NOMO-1 treated with DMSO at 0.1 percent for 48 hours (cell line): ENCODE results near the gene UQCC3.
"Not testable (repeated sequence)": the region's sequence is repeated elsewhere in the genome, so short reads cannot be mapped to it uniquely, and the experiment has no call there.

ENCODE experiments used
- DNase-seq: peaks from one replicate; lab custom pipeline; 2025; ENCODE audit not compliant: unreplicated experiment; lab: John Stamatoyannopoulos, UW

Gene UQCC3

DNA sequence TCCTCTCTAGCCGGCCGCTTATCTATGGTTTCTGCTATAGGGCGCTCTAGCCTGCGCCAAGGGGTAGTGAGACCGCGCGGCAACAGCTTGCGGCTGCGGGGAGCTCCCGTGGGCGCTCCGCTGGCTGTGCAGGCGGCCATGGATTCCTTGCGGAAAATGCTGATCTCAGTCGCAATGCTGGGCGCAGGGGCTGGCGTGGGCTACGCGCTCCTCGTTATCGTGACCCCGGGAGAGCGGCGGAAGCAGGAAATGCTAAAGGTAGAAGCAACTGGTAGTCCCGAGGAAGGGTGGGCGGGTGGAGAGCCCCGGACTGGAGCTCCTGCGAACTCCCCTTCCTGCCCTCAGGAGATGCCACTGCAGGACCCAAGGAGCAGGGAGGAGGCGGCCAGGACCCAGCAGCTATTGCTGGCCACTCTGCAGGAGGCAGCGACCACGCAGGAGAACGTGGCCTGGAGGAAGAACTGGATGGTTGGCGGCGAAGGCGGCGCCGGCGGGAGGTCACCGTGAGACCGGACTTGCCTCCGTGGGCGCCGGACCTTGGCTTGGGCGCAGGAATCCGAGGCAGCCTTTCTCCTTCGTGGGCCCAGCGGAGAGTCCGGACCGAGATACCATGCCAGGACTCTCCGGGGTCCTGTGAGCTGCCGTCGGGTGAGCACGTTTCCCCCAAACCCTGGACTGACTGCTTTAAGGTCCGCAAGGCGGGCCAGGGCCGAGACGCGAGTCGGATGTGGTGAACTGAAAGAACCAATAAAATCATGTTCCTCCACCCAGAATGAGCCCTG, at the start of gene UQCC3, which contains the start of gene LBHD1:
Gene UQCC3, plus strand, starts transcription at position 66 of the 782 bp plus-strand sequence. Its CDS starts 73 bp downstream, at position 139.
Gene LBHD1, minus strand, starts transcription at position 660 of the 782 bp plus-strand sequence. CDS start 2,236 bp downstream, outside the sequence.
- DNase-seq = peak; percentile 93

DNA sequence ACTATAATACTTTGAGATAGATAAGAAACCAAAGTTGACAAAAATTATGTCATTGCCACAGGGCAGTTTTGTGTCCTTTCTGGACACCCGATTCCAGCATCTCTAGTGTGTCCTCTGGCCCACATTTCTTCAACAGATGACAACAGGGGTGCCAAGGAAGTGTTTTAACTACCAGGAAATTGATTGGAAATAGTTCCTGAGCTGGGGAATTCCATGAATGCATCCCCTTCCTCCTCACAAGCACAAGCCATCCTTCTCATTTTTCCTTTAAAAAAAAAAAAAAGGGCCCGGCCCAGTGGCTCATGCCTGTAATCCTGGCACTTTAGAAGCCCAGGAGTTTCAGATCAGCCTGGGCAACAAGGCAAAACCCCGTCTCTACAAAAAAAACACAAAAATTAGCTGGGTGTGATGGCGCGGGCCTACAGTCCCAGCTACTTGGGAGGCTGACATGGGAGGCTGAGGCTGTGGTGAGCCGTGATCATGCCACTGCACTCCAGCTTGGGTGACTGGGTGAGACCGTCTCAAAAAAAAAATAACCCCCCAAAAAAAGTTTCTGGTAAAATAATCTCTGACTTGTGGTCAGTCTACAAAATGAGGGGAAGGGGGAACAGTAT, 48.9 kb upstream of the UQCC3 start:
- DNase-seq = no peak

DNA sequence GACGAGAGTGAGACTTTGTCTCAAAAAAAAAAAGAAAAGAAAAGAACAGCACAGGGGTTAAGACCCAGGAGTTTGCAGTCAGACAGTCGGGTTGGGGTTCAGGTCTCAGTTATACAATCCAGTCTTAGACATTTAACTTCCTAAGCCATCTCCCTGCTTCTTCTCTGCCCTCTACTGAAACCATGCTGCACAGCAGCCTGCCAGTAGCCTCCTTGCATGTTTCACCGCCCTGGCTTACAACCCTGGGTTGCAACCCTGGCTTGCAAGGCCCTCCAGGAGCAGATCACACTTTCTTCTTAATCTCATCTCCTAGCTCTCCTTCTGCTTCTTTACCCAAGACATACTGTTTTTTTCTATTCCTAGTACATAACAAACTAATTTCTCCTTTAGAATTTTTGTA, 43.8 kb upstream of the UQCC3 start:
- DNase-seq = no peak

DNA sequence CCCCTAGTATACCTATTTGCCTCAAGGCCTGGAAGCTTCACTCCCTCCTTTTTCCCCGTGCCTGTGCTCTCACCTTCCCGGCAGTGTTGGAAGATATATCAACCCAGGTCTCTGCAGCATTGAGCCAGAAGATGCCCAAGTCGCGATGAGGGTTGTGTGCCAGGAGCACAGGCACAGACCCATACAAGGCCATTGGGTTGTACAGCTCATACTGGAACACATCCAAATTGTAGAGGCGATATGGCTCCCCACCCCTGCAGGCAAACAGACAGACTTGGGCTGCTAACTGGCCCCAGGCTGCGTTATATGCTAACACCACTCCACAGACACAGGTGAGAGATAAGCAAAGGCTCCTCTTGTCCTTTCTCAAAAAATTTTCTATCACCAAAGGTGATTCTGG, 39.0 kb upstream of the UQCC3 start:
- no peak for DNase-seq

DNA sequence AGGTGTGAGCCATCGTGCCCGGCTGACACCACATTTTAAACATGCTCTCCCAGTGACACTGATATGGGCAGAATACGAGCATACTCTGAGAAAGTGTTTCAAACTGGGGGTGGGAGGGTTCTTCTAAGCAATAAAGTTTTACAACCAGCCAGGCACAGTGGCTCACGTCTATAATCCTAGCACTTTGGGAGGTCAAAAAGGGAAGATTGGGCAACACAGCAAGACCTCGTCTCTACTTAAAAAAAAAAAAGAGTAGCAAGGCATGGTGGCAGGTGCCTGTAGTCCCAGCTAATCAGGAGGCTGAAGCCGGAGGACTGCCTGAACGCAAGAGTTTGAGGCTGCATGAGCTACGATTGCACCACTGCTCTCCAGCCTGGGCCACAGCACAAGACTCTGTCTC, 27.3 kb upstream of the UQCC3 start:
- no peak for DNase-seq

GRCh38 chr11:62645671-62645945, 25.9 kb upstream of the UQCC3 start:
- no peak for DNase-seq

DNA sequence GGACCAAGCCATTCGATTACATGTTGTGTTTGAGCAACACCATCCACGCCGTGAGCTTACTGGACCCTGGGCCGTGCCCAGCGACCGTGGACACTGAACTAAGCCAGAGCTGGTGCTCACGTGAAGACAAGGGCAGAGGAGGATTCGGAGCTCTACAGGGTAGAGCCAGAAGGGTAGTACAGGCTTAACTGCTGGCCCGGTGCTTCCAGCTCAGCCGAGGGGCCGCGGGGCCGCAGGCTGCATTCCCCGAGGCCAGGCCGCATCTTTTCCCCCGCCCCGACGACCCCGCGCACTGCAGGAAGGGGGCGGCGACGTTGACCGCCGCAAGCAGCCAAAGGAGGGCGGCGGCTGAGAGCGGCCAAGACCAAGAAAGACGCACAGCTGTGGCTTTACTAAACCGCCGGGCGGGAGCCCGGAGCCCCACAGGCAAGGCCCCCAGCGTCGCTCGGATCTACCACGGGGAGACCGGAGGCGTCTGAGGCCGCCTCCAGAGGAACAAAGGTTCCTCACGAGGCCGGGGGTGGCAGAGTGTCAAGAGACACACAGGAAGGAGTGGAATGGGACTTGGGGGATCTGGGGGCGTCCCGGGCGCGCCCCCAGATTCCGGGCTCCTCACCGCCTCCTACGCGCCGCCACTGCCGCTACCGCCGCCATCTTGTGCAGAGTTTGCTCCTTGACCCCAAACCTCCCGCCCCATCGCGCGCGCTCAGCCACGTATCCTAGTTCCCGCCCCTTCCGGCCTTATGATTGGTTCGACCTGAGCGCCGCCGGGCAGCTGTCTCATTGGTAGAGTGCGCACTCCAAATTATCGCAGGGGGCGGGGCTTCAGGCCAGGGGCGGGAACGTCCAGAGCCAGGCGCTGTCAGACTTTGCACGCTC, 25.3 kb upstream of the UQCC3 start, which contains the start of gene GANAB:
Gene GANAB, minus strand, starts transcription at position 668 of the 879 bp plus-strand sequence. Its CDS starts 14 bp downstream, at position 654.
- peak; percentile 99 for DNase-seq

DNA sequence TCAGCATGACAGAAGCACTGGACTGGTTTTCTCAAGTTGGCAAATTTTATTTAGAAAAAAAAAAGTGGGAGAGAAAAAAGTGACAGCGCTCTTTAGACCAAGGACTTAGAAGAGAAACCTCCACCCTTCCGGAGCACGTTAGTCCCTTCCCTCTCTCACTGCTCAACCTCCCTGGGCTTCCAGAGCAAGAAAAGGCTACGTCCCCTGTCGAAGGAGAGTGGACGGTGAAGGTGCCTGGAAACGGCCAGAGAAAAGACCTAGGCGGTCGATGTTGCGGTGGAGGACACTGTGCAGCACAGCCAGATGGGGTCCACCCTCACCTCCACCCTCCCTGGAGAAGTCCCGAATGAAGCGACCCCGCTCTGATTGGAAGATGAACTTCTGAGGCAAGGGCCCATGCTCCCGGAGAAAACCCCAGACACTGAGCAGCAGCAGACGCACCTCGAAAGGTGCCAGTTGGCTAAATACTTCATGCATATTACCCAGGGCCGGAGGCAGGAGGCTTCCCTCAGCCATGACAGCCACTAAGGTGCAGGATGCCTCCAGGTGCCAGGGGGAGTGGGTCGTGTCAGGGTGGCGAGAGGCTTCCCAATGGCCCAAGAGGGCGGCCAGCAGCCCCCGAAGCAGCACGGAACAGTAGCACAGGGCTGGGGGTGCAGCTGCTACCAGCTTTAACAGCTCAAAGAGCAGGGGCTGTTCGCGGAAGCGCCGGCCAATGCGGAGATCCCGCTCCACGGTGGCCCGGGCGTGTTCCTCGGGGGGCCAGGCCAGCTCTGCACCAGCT, 24.5 kb upstream of the UQCC3 start:
- DNase-seq = no peak

- no peak for DNase-seq
Measured at GRCh38 chr11:62647609-62648005, 23.9 kb upstream of the UQCC3 start.

DNA sequence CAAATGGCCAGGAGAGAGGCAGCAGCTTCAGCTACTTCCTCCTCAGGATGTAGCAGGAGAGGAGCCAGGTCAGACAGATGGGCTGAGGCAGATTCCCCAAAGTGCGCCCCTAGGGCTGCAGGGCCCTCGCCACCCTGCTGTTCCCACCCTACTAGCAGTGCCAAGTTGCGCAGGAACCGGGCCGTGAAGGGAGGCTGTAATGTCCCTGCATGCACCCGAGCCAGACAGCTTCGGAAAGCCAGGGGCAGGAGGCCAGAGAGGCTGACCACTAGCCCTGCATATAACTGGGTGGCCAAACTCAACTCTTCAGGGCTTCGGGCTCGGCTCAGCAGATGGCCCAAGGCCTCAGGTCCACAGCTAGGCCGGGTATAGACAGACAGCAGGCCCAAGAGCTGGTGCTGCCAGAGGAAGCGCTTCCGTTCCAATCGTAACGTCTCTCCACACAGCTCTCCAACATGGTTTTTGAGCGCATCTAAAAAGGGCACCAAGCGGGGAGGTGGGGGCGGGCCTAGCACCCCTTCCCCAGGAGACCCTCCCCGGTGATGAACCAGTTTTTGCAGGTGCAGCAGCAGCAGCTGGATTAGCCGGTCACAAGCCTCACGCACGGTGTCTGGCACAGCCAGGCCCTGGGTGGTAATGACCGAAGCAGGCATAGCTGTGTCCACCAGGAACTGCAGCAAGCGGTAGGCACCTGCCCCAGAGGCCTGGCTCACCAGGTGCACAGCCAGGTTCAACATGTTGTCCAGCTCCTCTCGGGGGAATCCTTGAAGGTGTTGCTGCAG, 23.1 kb upstream of the UQCC3 start:
- no peak for DNase-seq

- DNase-seq = no peak
Measured at GRCh38 chr11:62648967-62649364, 22.5 kb upstream of the UQCC3 start.

GRCh38 chr11:62649486-62649885, 22.0 kb upstream of the UQCC3 start:
- DNase-seq = no peak

DNA sequence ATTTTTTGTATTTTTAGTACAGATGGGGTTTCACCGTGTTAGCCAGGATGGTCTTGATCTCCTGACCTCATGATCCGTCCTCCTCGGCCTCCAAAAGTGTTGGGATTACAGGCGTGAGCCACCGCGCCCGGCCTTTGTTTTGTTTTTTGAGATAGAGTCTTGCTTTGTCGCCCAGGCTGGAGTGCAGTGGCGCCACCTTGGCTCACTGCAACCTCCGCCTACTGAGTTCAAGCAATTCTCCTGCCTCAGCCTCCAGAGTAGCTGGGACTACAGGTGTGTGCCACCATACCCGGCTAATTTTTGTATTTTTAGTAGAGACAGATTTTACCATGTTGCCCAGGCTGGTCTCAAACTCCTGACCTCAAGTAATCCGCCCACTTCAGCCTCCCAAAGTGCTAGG, 21.2 kb upstream of the UQCC3 start:
- DNase-seq = not testable (repeated sequence)

DNA sequence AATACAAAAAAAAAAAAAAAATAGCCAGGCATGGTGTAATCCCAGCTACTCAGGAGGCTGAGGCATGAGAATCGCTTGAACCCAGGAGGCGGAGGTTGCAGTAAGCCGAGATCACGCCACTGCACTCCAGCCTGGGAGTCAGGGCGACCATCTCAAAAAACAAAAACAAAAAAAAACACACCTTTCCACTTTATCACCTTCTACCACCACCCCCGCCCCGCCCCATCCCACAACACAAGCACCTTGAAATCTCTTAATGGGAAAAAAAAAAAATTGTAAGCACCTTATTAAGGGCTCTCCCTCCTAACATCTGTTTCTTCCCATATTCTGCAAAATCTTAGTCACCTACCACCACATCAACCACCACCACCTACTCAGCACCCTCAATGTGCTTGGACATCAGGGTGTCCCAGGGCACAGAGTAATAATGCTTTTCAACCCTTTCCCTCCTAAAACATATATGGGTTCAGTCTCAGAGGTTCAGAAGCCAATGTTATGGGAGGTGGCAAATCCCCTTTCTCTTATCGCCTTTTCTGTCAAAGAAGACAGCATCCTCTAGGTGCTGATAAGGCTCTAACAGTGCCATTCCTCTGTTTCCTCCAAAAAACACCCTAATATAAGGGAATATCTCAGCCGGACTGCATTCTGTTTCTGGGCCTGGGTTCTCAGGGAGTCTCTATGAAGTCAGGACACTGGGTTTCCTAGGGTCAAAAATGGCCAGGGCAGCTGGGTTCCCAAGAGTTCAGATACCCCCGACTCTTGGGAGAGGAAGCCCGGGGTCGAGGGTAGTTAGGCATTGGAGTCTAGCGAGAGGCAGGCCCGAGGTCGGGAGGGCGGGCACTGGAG, 19.1 kb upstream of the UQCC3 start:
- no peak for DNase-seq

- DNase-seq = no peak
Measured at GRCh38 chr11:62654297-62654696, 17.2 kb upstream of the UQCC3 start.

- peak; percentile 38 for DNase-seq
Measured at GRCh38 chr11:62656796-62657429, 14.6 kb upstream of the UQCC3 start.

GRCh38 chr11:62664405-62665074, 6.9 kb upstream of the UQCC3 start:
- DNase-seq = peak; percentile 77

- peak; percentile 89 for DNase-seq
Measured at GRCh38 chr11:62665075-62665598, 6.3 kb upstream of the UQCC3 start, which contains the start of the genes C11orf98 and CSKMT. TSS of gene C11orf98 (minus strand) at chr11:62665210. CDS start at chr11:62665169, 41 bp downstream. TSS of gene CSKMT (plus strand) at chr11:62665312. CDS start at chr11:62665880, 568 bp downstream.
